DLD1 (cell line): Measurements from ENCODE around the gene BPHL.
"Not testable (repeated sequence)": the region's sequence is repeated elsewhere in the genome, so short reads cannot be mapped to it uniquely, and the experiment has no call there.

Source experiments
- in situ Hi-C: cut with HindIII; loops from 2 replicates; pipeline ENCODE4 v1.10.0; 2017; ENCODE audit warnings: low sequenced_read_pairs

Gene BPHL

DNA sequence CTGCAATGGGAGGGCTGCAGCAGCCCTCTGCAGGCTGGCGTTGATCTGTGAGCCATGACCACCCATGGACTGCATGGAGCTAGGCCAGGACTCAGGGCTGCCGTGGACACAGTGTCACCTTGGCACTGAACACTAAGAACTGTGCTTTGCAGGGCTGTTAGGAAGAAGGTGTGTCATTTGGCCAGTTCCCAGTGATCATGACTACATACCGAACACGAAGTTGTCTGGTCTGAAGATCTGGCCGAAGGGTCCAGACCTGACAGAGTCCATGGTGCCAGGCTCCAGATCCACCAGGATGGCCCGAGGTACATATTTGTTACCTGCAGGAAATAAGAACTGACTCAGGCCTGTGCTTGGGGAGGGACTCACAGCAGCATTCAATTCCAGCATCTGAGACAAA lies 36.9 kb downstream of the BPHL start:
- in situ Hi-C loops, result not testable (repeated sequence)

- in situ Hi-C loops, result not testable (repeated sequence)
Observed at GRCh38 chr6:3156184-3157130, 37.9 kb downstream of the BPHL start.

DNA sequence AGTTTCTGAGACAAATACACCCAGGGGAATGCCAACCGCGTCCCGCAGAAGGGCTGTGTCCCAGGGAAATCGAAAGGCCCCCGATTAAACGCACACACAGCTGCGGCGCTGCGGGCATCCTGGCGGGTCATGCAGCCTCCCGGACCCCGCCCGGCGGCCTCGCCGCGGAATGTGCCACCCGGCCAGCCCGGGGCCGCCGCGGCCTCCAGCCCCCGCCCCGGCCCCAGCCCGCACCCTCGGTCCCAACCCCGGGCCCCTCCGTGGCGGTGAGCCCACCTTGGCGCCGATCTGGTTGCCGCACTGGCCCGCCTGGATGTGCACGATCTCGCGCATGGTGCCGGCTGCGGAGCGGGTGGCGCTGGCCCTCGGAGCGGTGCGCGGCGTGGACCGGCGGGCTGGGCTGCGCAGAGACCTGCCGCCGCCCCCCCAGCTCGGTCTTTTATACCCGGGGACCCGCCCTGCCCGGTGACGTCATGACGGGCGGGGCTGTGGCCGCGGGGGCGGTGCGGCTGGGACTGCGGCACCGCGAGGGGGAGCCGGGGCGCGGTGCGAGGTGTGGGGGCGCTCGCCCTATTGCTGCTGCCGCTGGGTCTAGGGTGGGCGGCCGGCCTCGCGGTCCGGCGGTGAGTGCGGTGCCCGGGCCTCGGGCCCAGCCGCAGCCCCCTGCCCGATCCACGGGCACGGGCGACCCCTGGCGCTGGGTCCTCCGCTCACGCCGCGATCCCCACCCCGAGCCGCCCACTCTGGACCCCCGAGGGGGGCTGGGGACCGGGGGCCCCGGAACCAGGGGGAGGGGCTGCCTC lies 38.8 kb downstream of the BPHL start, which contains the start of gene TUBB2A:
Gene TUBB2A (minus strand): TSS at position 414 of the 803 bp plus-strand sequence. CDS start 81 bp downstream, at position 333.
- in situ Hi-C loops, result no loop called here

DNA sequence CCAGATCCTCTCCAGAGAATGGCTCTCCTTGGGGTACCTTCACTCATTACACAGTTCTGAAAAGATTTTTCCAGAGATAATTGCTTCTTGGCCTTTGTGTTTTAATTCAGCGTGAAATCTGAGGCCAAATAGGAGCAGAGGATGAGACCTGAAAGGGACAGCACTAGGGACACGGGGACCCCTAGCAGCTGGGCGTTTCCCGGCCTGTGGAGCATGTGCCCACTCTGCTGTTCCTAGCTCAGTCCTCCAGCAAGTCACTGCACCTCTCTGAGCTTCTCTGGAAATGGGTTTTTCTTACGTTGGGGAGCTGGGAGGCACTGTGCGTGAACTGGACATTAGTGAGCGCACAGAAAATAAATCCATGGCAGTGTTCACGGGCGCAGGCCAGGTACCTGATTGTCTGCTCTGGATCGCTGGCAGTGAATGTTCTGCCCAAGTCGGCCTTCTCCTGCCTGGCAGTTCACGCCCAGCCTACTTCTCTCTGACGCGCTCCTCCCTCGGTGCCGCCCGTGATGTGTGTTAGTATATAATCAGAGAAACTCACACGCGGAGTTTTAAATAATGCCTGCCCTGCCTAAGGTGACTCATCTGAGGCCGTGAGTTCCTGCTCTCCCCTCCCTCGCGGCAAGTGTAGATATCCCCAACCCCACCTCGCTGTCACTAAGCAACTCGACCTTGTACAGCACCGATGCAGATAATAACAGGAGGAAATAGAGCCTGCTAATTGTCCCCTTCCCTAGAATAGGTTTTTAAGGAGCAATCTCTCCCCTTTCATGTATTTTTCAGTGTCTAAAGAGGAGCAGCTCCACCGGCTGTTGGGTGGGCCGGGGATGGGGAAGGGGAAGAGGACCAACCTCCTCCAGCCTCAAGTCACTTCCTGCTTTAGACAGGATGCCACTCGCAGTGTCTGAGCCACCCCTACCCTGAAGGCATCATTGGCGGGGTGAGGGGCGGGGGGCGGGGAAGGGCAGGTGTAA lies 41.6 kb downstream of the BPHL start:
- in situ Hi-C loops, result no loop called here

GRCh38 chr6:3162067-3162497 lies 43.6 kb downstream of the BPHL start:
- in situ Hi-C loops, result no loop called here

- in situ Hi-C loops, result no loop called here
Observed at GRCh38 chr6:3162565-3163247, 44.2 kb downstream of the BPHL start.

DNA sequence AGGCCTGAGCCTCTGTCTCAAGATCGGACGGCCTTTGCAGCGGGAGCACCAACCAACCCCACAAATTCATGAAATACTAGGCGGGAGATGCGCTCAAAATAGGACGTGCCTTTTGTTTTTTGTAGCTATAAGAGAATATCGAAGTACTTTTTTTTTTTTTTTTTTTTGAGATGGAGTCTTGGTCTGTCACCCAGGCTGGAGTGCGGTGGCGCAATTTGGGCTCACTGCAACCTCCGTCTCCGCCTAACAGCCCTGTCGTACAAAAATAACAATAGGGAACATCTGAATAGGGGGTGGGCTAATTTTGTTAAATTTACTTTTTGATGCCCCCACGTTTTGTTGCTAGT lies 44.7 kb downstream of the BPHL start:
- in situ Hi-C loops, result no loop called here

GRCh38 chr6:3164388-3164787 lies 45.9 kb downstream of the BPHL start:
- in situ Hi-C loops, result no loop called here

DNA sequence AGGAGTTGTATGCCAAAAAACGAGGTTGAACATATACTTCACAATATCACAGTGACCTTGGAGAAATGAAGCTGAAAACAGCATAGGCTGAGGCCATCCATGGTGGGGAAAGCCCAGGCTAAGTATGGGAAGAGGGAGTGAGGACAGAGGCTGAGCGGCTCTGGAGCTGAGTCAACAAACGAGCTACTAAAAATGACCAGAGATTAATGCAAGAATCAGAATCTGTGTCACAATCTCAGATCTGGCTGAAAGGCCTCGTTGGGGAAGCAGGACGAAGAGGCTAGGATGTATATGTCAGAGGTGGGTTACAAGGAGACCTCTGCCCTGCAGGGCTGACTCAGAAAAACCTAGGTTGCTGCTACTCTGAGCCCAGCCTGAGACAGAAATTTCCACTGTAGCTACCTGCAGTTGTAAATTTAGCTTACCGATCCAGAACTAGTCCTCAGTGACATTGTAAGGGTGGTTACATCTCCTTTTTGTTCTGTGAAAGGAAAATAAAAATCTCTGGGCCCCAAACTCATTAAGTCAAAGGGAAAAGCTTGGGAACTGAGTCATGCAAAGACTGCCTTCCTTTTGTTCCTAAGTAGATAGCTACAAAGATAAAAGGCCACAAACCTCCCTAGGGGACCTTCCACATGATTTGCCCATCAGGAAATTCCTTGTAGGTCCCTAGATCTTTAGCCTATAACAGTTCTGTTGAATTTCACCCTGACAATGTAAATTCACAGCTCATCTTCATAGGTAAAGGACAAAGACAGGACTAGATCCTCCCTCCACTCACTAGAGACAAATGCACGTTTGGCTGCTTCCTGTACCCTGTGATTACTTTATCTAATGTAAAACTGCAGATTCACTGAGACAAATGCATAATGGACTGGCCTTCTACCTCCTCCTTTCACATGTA lies 47.4 kb downstream of the BPHL start:
- in situ Hi-C loops, result no loop called here

DNA sequence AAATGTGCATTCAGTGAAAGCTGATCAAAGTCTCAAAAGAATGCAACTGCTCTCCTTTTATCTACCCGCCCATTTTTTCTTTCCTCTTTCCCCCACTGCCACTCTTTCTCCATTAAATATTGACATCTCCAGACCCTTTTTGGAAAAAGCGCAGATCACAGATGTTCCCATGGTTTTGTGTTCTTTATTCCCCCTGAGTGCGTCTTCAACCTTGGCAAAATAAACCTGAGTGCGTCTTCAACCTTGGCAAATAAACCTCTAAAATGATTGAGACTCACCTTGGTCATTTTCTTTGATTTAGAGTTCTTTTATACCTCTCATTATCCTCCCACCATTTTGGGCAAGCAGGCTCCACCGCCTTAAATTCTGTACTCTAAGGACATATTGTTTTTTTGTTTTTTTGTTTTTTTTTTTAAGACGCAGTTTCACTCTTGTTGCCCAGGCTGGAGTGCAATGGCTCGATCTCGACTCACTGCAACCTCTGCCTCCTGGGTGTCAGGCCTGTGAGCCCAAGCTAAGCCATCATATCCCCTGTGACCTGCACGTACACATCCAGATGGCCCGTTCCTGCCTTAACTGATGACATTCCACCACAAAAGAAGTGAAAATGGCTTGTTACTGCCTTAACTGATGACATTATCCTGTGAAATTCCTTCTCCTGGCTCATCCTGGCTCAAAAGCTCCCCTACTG lies 48.2 kb downstream of the BPHL start:
- in situ Hi-C loops, result not testable (repeated sequence)

DNA sequence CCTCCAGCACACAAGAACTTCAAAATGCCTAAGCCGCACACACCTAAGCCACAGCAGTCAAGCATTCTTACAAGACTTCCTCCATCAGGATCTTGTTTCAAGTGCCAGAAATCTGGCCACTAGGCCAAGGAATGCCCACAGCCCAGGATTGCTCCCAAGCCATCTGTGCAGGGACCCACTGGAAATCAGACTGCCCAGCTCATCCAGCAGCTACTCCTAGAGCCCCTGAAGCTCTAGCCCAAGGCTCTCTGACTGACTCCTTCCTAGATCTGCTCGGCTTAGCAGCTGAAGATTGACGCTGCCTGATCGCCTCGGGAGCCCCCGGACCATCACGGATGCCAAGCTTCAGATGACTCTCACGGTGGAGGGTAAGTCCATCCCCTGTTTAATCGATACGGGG lies 49.5 kb downstream of the BPHL start:
- in situ Hi-C loops, result not testable (repeated sequence)

GRCh38 chr6:3170676-3171075 lies 52.2 kb downstream of the BPHL start:
- in situ Hi-C loops, result not testable (repeated sequence)

DNA sequence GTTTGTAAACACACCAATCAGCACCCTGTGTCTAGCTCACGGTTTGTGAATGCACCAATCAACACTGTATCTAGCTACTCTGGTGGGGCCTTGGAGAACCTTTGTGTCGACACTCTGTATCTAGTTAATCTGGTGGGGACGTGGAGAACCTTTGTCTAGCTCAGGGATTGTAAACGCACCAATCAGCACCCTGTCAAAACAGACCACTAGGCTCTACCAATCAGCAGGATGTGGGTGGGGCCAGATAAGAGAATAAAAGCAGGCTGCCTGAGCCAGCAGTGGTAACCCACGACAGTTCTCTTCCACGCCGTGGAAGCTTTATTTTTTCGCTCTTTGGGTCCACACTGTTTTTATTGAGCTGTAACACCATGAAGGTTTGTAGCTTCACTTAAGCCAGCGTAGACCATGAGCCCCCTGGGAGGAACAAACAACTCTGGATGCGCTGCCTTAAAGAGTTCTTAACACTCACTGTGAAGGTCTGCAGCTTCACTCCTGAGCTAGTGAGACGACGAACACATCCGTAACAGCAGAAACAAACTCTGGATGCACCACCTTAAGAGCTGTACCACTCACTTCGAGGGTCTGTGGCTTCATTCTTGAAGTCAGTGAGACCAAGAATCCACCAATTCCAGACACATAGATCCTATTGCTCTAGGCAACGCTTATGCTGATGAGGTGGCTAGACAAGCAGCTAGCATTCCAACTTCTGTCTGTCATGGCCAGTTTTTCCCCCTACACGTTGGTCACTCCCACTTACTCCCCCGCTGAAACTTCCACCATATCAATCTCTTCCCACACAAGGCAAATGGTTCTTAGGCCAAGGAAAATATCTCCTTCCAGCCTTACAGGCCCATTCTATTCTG lies 53.0 kb downstream of the BPHL start:
- in situ Hi-C loops, result not testable (repeated sequence)

GRCh38 chr6:3172789-3173188 lies 54.3 kb downstream of the BPHL start:
- in situ Hi-C loops, result not testable (repeated sequence)

GRCh38 chr6:3173636-3174089 lies 55.2 kb downstream of the BPHL start:
- in situ Hi-C loops, result not testable (repeated sequence)

DNA sequence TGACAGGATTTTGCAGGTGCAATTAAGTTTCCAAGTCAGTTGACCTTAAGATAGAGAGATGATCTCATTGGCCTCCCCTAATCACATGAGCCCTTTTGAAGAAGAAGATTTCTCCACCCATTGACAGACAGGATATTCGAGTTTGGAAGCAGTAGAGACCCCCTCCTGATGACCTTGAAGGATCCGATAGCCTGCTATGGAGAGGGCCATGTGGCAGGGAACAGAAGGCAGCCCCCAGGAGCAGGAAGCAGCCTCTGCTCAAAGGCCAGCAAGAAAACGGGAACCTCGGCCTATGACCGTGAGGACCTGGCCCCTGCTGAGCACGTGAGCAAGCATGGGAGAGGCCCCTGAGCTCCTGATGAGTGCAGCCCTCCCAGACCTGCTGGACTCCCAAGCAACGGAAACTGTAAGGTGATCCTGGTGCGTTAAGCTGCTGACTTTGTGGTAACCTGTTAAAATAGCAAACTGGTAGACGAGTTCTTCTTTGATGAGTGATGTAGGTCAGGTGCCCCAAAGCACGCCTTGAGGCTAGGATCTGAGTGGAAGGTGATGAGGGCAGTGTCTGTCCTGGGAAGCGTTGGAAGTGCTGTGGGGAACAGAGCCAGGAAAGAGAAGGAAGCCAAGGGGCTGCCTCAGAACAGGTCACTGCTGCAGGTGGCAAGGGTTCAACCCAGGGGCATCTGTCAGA lies 57.3 kb downstream of the BPHL start:
- in situ Hi-C loops, result no loop called here
